ENCODE results near the gene PSMC5.

Gene PSMC5

DNA sequence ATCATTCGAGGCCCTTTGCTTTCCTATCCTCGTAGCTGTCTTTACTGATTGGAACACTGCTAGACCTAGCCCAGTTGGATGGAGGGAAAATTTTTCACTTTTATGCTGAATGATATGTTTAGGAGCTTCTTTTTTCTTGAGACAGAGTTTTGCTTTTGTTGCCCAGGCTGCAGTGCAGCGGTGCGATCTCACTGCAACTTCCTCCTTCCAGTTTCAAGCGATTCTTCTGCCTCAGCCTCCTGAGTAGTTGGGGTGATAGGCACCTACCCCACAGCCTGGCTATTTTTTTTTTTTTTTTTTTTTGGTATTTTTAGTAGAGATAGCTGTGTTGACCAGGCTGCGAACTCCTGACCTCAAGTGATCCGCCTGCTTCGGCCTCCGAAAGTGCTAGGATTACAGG, 17.3 kb upstream of the PSMC5 start:
- no peak for DNase-seq
- Mint-ChIP-seq H3K9me3 (no peaks in the 10 kb centered on the region), H3K36me3 (ENCODE audit: low read depth) (peaks cover 71% of the 10 kb centered on the region), H3K4me3 (no peak overlapping the region), H3K4me1 (peaks cover 22% of the 10 kb centered on the region), H3K27ac (peak overlapping the region; percentile 47), H3K27me3 (no peaks in the 10 kb centered on the region)
- ATAC-seq: no peak

DNA sequence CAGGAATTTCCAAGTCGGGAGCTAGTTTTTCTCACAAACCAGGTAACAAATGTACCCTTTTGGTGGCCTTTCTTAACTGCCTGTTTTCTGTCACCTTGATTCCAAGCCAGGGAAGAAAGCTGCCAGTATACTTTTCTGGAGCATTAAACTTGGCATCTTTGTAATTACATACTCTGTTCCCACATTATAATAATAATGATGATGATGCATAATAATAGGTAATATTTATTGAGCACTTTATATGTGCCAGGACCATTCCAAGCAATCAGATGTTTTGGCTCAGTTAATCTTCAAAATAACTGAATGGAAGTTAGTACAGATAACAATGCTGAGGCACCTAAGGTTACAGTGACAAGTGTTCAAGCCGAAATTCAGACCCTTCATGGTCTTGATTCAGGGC, 11.1 kb upstream of the PSMC5 start:
- no peak for DNase-seq
- peaks cover 75% of the 10 kb centered on the region for H3K36me3 Mint-ChIP-seq (ENCODE audit: low read depth)
- H3K27ac Mint-ChIP-seq: no peak overlapping the region
- ATAC-seq: no peak
- H3K4me1 Mint-ChIP-seq: peaks cover 8% of the 10 kb centered on the region
- no peaks in the 10 kb centered on the region for H3K27me3 Mint-ChIP-seq
- H3K4me3 Mint-ChIP-seq: no peak overlapping the region
- H3K9me3 Mint-ChIP-seq: no peaks in the 10 kb centered on the region

DNA sequence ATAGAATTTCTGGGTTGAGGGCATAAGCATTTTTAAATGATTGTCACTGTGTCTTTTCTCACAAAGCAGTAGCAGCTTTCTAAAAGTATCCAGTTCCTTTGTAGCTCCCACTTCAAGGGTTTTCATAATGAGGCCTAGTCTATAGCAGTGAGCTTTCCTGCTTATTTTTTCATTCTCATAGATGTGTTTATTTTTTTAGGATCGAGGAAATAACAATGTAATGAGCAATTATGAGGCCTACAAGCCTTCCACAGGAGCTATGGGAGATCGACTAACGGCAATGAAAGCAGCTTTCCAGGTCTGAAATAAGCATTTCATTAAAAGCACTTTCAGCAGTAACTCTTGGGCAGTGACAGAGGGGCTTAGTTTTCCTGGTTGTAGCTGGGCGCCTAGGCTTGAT, 10.6 kb upstream of the PSMC5 start:
- ATAC-seq (no peak), DNase-seq (no peak)
- Mint-ChIP-seq H3K36me3 (ENCODE audit: low read depth) (peaks cover 74% of the 10 kb centered on the region), H3K27ac (no peak overlapping the region), H3K27me3 (no peaks in the 10 kb centered on the region), H3K9me3 (no peaks in the 10 kb centered on the region), H3K4me1 (peaks cover 11% of the 10 kb centered on the region), H3K4me3 (no peak overlapping the region)

DNA sequence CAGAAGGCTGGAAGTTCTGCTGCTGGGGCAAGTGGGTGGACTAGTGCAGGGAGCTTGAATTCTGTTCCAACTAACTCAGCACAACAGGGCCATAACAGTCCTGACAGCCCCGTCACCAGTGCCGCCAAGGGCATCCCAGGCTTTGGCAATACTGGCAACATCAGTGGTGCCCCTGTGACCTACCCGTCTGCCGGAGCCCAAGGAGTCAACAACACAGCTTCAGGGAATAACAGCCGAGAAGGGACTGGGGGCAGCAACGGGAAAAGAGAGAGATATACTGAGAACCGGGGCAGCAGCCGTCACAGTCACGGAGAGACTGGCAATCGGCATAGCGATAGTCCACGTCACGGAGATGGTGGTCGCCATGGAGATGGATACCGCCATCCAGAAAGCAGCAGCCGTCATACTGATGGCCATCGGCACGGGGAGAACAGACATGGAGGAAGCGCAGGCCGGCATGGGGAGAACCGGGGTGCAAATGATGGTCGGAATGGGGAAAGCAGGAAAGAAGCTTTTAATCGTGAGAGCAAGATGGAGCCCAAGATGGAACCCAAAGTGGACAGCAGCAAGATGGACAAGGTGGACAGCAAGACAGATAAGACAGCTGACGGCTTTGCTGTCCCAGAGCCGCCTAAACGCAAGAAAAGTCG, 9.4 kb upstream of the PSMC5 start:
- peak overlapping the region; percentile 27 for H3K27ac Mint-ChIP-seq

DNA sequence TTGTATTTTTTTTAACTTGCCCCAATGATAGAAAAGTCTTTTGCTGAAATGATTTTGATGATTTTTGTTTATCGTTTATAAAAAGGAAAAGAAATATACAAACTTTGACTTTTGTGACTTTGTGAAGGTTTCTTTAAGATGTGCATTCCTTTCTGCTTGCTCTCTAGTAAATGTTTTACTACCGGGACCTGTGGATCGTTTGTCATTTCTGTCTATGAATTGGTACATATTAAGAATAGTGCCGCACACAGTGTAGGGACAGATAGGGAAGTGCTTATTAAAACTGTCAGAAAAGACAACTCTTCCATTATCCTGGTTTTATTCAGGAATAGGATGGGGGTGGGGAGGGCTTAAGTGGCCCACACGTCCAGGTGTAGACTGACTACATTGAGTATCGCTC, 8.1 kb upstream of the PSMC5 start:
- Mint-ChIP-seq H3K36me3 (ENCODE audit: low read depth) (peaks cover 80% of the 10 kb centered on the region), H3K27me3 (no peaks in the 10 kb centered on the region), H3K9me3 (no peaks in the 10 kb centered on the region), H3K27ac (peak overlapping the region; percentile 4), H3K4me1 (peaks cover 32% of the 10 kb centered on the region), H3K4me3 (no peak overlapping the region)
- DNase-seq (no peak), ATAC-seq (no peak)

More for the DNA sequence above, 9.4 kb upstream of the PSMC5 start:
- ATAC-seq: no peak
- H3K27me3 Mint-ChIP-seq: no peaks in the 10 kb centered on the region
- H3K9me3 Mint-ChIP-seq: no peaks in the 10 kb centered on the region
- H3K36me3 Mint-ChIP-seq (ENCODE audit: low read depth): peaks cover 81% of the 10 kb centered on the region
- peaks cover 21% of the 10 kb centered on the region for H3K4me1 Mint-ChIP-seq
- no peak overlapping the region for H3K4me3 Mint-ChIP-seq
- DNase-seq: no peak

DNA sequence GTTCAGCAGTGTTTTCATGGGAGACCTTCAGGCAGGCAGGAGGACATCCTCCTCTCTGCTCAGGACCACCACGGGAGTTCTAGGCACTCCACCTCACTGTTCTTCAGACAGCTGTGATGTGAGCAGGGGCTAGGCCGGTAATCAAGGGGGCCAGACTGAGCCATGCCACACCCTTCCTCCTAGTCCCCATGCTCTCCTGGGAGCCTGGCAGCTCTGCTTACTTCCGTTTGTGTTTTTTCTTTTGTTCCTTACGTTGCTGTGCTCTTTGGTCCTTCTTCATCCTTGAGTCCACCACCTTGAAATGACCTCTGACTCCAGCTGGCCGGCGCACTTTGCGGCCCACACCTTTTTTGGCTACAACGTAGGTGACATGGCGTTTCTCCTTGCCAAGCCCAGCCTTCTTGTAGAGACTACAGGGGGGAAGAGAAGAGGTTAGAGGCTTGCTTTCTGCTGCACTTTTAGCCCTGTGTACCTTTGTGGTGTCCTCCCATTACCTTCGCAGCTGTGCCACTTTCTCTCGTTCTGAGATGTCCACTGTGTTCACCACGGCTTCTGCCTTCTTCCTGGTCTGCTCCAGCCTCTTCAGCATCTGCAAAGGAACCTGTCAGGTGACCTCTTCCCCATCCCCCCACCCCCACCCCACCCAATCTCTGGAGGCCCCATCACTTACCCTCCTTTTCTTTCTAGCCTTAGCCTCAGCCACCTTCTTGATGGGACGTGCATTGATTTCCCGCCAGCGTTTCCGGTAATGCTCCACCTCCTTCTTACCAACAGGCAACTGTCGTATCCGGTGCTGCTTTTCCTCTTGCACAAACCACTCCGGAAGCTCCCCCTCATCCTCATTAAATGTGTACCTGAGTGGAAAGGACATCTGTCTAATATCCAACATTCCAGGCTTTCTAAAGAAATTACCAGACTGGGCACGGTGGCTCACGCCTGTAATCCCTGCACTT, 7.4 kb upstream of the PSMC5 start:
- no peak overlapping the region for H3K4me3 Mint-ChIP-seq
- H3K9me3 Mint-ChIP-seq: no peaks in the 10 kb centered on the region
- H3K27ac Mint-ChIP-seq: peak overlapping the region; percentile 68
- no peak for ATAC-seq
- no peak for DNase-seq
- peaks cover 34% of the 10 kb centered on the region for H3K4me1 Mint-ChIP-seq
- peaks cover 81% of the 10 kb centered on the region for H3K36me3 Mint-ChIP-seq (ENCODE audit: low read depth)
- no peaks in the 10 kb centered on the region for H3K27me3 Mint-ChIP-seq

DNA sequence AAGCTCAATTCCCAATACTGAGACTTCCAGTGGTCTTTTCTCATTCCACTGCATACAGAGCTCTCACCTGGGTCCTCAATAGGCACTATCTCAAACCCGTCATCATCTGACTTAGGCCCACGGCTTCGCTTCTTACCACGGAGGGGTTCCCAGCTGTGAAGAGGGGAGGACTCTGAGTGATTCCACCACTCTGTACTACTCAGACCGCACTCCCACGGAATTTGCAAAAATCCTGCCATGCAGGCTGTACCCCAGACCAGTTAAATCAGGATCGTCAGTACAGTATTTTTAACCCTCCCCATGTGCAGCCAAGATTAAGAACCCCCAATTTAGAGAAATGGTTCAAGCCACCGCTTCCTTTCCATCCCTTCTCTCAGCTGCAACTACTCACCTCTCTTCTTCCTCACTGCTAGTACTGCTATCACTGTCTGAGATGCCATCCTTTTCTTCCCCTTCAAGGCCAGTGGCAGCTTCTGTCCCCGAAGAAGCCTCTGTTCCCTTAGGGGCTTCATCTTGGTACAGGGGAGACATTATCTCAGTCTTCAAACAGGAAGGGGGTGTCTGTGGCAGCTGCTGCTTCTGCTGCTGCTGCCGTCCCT, 6.2 kb upstream of the PSMC5 start:
- Mint-ChIP-seq H3K4me1 (peaks cover 46% of the 10 kb centered on the region), H3K9me3 (no peaks in the 10 kb centered on the region), H3K27me3 (no peaks in the 10 kb centered on the region), H3K36me3 (ENCODE audit: low read depth) (peaks cover 86% of the 10 kb centered on the region), H3K4me3 (no peak overlapping the region), H3K27ac (peak overlapping the region; percentile 73)
- ATAC-seq (no peak), DNase-seq (no peak)

DNA sequence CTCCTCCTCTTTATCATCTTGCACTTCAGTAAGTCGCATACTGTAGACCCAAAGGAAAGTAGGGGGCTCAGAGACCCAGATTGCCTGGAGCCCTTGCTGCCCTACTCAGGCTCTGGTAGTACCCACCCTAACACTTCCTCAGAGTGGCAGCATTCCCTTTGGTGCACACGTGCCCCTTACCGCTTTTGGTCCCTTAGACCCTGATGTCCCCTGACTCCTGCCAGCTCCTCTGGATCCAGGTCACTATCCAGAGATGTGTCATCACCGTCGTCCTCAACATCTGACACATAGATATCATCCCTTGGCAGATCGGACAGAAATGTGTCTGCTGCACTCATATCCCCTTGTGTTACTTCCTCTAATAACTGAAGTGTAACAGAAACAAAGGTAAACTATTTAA, 5.4 kb upstream of the PSMC5 start:
- H3K36me3 Mint-ChIP-seq (ENCODE audit: low read depth): peaks cover 88% of the 10 kb centered on the region
- H3K9me3 Mint-ChIP-seq: no peaks in the 10 kb centered on the region
- H3K4me3 Mint-ChIP-seq: no peak overlapping the region
- no peaks in the 10 kb centered on the region for H3K27me3 Mint-ChIP-seq
- DNase-seq (no peak), ATAC-seq (no peak)
- peaks cover 53% of the 10 kb centered on the region for H3K4me1 Mint-ChIP-seq
- H3K27ac Mint-ChIP-seq: peak overlapping the region; percentile 73

DNA sequence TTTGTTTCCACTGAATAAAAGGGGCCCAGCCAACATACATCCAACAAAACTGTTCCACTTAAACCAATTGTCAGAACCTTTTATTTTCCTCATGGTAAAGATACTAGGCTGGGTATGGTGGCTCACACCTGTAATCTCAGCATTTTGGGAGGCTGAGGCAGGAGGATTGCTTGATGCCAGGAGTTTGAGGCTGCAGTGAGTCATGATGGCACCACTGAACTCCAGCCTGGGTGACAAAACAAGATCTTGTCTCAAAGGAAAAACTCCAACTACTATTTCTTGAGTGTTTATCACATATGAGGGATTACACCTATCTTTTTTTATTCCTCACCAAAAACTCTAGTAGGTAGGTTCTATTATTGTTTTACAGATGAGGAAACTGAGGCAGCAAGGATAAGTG, 4.7 kb upstream of the PSMC5 start:
- H3K9me3 Mint-ChIP-seq: no peaks in the 10 kb centered on the region
- H3K4me3 Mint-ChIP-seq: no peak overlapping the region
- ATAC-seq (no peak), DNase-seq (no peak)
- peaks cover 58% of the 10 kb centered on the region for H3K4me1 Mint-ChIP-seq
- peaks cover 88% of the 10 kb centered on the region for H3K36me3 Mint-ChIP-seq (ENCODE audit: low read depth)
- no peaks in the 10 kb centered on the region for H3K27me3 Mint-ChIP-seq
- H3K27ac Mint-ChIP-seq: peak overlapping the region; percentile 73

DNA sequence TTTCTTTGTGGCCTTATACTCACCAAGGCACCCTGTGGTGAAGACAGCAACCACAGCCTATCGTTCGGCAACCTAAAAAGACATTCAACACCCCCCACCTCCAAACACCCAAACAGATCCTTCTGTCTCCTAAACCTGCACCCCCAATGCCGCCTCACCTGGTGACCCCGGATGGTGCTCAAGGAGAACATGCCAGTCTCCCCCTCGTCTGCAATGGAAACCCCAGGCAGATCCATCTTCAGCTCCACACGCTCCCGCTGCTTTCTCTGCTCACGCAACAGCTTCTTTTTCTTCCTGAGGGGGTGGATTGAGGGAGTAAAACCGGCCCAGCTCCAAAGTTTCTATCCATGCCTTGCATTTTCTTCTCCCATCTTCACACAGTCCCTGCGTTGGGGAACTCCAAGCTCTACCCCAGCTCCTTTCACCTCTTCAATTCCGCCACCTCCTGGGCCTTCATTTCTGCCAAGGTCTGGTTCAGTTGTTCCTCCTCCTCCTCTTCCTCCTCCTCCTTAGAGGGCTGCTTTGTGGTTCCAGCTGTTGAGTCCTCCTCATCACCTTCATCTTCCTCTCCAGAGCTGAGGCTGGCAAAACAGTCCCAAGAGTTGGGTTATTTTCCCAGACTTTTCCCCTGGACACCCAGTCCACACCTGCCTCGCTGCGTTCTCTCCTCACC, 3.4 kb upstream of the PSMC5 start:
- DNase-seq (no peak), ATAC-seq (no peak)
- peak overlapping the region; percentile 47 for H3K27ac Mint-ChIP-seq
- H3K9me3 Mint-ChIP-seq: no peaks in the 10 kb centered on the region
- peaks cover 86% of the 10 kb centered on the region for H3K36me3 Mint-ChIP-seq (ENCODE audit: low read depth)
- H3K4me1 Mint-ChIP-seq: peaks cover 65% of the 10 kb centered on the region
- no peaks in the 10 kb centered on the region for H3K27me3 Mint-ChIP-seq
- H3K4me3 Mint-ChIP-seq: peak overlapping the region; percentile 2

DNA sequence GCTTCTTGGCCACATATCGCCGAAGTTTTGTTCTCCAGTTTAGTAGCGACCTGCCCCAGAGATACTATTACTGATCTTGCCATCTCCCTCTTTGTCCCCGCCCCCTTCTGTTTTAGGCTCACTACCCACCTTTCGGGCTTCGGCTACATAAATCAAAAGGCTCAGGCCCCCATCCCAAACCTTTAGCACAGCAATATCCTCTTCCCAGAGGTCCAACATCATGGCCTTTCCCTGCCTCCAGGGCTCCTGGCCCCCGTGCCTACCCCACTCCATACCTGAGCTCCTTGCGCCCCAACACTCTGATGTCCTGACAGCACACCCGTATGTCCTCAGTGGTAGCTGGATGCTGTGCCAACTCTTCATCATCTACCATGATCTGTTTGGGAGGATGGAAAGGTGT, 2.9 kb upstream of the PSMC5 start:
- peaks cover 86% of the 10 kb centered on the region for H3K36me3 Mint-ChIP-seq (ENCODE audit: low read depth)
- H3K27me3 Mint-ChIP-seq: no peaks in the 10 kb centered on the region
- no peak overlapping the region for H3K4me3 Mint-ChIP-seq
- H3K9me3 Mint-ChIP-seq: no peaks in the 10 kb centered on the region
- no peak for ATAC-seq
- H3K4me1 Mint-ChIP-seq: peaks cover 68% of the 10 kb centered on the region
- H3K27ac Mint-ChIP-seq: peak overlapping the region; percentile 47
- no peak for DNase-seq

DNA sequence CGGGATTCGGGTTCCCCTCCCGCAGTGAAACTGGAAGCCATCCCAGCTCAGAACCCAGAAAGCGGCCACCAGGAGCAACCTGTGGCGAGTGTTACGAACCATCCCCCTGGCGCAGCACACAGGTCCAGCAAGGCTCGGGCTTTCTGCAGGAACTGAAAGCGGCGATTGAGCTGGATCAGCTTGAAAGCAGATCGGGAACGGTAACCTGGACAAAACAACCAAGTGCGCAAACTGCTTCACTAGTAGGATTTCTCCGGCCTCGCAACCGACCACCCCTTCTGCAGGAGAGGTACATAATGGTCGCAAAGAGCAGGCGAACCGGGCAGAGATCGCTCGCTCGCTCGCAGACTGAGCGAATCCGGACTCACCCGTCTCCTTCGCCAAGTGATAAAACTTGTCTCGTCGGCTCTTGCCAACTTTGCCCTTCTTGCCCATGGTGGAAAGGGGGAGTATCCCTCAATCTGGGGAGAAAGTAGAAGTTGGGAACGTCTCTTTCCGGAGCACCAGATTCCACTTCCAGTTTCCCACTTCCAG, 696 bp upstream of the PSMC5 start:
- no peak for DNase-seq
- ATAC-seq: peak; percentile 0
- peak overlapping the region; percentile 100 for H3K4me3 Mint-ChIP-seq
- H3K27me3 Mint-ChIP-seq: no peaks in the 10 kb centered on the region
- H3K36me3 Mint-ChIP-seq (ENCODE audit: low read depth): peaks cover 89% of the 10 kb centered on the region
- H3K4me1 Mint-ChIP-seq: peaks cover 84% of the 10 kb centered on the region
- no peaks in the 10 kb centered on the region for H3K9me3 Mint-ChIP-seq
- H3K27ac Mint-ChIP-seq: peak overlapping the region; percentile 100

DNA sequence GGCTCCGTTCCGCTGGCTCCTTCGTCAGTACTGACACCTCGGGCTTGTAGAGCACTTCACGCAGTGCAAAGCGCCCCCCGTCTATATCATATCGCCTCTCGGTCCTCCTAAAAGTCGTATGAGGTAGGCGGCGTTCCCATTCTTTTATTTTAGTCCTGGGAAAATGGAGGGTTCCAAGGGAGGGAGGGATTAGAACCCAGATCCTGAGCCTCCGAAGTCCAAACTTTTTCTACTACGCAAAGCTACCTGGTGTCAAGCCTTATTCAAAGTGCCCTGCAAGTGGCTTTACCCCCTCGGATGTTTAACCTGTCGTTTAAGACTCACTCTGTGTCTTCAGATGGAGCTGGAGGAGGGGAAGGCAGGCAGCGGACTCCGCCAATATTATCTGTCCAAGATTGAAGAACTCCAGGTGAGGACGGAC, 580 bp downstream of the PSMC5 start:
- Mint-ChIP-seq H3K27ac (peak overlapping the region; percentile 100), H3K9me3 (no peaks in the 10 kb centered on the region), H3K4me1 (peaks cover 78% of the 10 kb centered on the region), H3K36me3 (ENCODE audit: low read depth) (peaks cover 85% of the 10 kb centered on the region), H3K4me3 (peak overlapping the region; percentile 100), H3K27me3 (no peaks in the 10 kb centered on the region)
- no peak for ATAC-seq
- DNase-seq: no peak

DNA sequence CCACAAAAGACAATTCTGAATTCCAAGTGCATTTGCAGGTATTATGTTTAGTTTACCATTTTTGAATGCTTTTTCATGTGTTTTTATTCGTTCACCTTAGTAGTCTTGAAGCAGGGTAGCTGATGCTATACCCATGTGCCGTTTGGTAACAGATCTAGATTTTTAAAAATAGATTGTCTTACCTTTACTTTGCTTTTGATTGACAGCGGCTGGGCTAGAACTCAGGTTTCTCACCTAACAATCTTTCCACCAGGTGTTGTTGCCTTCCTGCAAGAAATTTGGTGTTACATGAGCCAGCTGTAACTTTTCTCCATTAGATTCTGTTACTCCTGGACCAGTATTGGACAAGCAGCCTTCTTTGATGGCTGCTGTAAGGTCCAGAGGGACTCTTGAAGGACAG, 1.7 kb downstream of the PSMC5 start:
- H3K36me3 Mint-ChIP-seq (ENCODE audit: low read depth): peaks cover 82% of the 10 kb centered on the region
- H3K27ac Mint-ChIP-seq: peak overlapping the region; percentile 100
- H3K27me3 Mint-ChIP-seq: no peaks in the 10 kb centered on the region
- peak overlapping the region; percentile 100 for H3K4me3 Mint-ChIP-seq
- H3K4me1 Mint-ChIP-seq: peaks cover 70% of the 10 kb centered on the region
- ATAC-seq (no peak), DNase-seq (no peak)
- no peaks in the 10 kb centered on the region for H3K9me3 Mint-ChIP-seq
